Umbilical cord (tissue), 2 donors: ENCODE results near the gene KRT80. TPM values are rescaled to one million over a fixed set of nuclear protein-coding genes. Genes with fewer than 3 reads are reported as not detected.

Source experiments
- DNase-seq: peaks from one replicate; pipeline ENCODE4 v3.0.0-alpha.2; 2015; ENCODE audit warnings: low spot score
- total RNA-seq: library from RNA; depleted of rRNA; stranded (reverse); fragments of >200 nt; gene quantifications from one replicate; pipeline ENCODE4 v1.2.3, GENCODE V29; 2014; ENCODE audit warnings: low replicate concordance; ENCODE audit not compliant: insufficient read depth

The KRT80 gene
- total RNA-seq, 1 donor from 2014 or later, result not detected

GRCh38 chr12:52229836-52230343, 38.1 kb upstream of the KRT80 start:
- no peak for DNase-seq

GRCh38 chr12:52228931-52229330, 37.1 kb upstream of the KRT80 start:
- DNase-seq, result no peak

- no peak for DNase-seq
These were observed 36.6 kb upstream of the KRT80 start for GRCh38 chr12:52228366-52228765.

GRCh38 chr12:52227606-52228166, 35.9 kb upstream of the KRT80 start:
- DNase-seq, result no peak

GRCh38 chr12:52226446-52226845, 34.6 kb upstream of the KRT80 start:
- no peak for DNase-seq

- DNase-seq, result no peak
These were observed 33.9 kb upstream of the KRT80 start for GRCh38 chr12:52225752-52226151.

GRCh38 chr12:52224151-52224550, 32.3 kb upstream of the KRT80 start:
- no peak for DNase-seq

- DNase-seq, result no peak
These were observed 31.7 kb upstream of the KRT80 start for GRCh38 chr12:52223406-52224039.

- no peak for DNase-seq
These were observed 30.9 kb upstream of the KRT80 start for GRCh38 chr12:52222692-52223091.

GRCh38 chr12:52221912-52222457, 30.2 kb upstream of the KRT80 start:
- DNase-seq, result no peak

GRCh38 chr12:52221070-52221781, 29.4 kb upstream of the KRT80 start:
- no peak for DNase-seq

- DNase-seq, result no peak
These were observed 28.7 kb upstream of the KRT80 start for GRCh38 chr12:52220477-52220876.

- no peak for DNase-seq
These were observed 26.2 kb upstream of the KRT80 start for GRCh38 chr12:52218001-52218400.

- peak; percentile 67 for DNase-seq
These were observed 25.4 kb upstream of the KRT80 start for GRCh38 chr12:52217223-52217622.

GRCh38 chr12:52216807-52217206, 25.0 kb upstream of the KRT80 start:
- no peak for DNase-seq

- DNase-seq, result no peak
These were observed 24.3 kb upstream of the KRT80 start for GRCh38 chr12:52216100-52216499.

GRCh38 chr12:52215587-52216031, 23.8 kb upstream of the KRT80 start:
- DNase-seq, result peak; percentile 53

- no peak for DNase-seq
These were observed 22.6 kb upstream of the KRT80 start for GRCh38 chr12:52214421-52214802.

GRCh38 chr12:52213564-52214420, 22.0 kb upstream of the KRT80 start:
- peak; percentile 69 for DNase-seq

- no peak for DNase-seq
These were observed 21.1 kb upstream of the KRT80 start for GRCh38 chr12:52212701-52213563.
